Panc1 (cell line): ENCODE data around the gene ADPRHL1.

Experiments used
- CTCF ChIP-seq: fragments of 450-650 bp; IDR thresholded peaks from 2 replicates; pipeline ENCODE4 v1.5.1; 2017; ENCODE audit warnings: mild to moderate bottlenecking
- TCF7L2 ChIP-seq: IDR thresholded peaks from 2 replicates; pipeline ENCODE4 v1.6.1; 2011; ENCODE audit warnings: mild to moderate bottlenecking, low read depth, low read length, inconsistent platforms

- TF ChIP-seq CTCF (no peak), TCF7L2 (no peak)
Observed at GRCh38 chr13:113449693-113450347, 3.5 kb downstream of the ADPRHL1 start.
